IMR-90 (cell line): Measurements from ENCODE around the gene RGL1. TPM values are rescaled to one million over a fixed set of nuclear protein-coding genes. Genes with fewer than 3 reads are reported as not detected.

Source experiments
- ATAC-seq: fragments of 200-7000 bp; cut with Tn5 transposase; 2 replicates; pipeline ENCODE4 v1.9.1; 2020; ENCODE audit warnings: low read depth, mild to moderate bottlenecking, moderate library complexity
- BruUV-seq: library from RNA; stranded (reverse); fragments of 400-500 nt; replicated peaks from 2 replicates; lab custom pipeline; 2021; lab: Mats Ljungman, UMichigan
- CTCF ChIA-PET: fragments of 300-600 bp; formaldehyde crosslinking; extraction: SDS; loops from one replicate; lab custom pipeline; 2021; ENCODE audit warnings: antibody characterized with exemption; lab: Yijun Ruan, JAX
- POLR2A ChIA-PET: fragments of 300-600 bp; sonication (Branson Sonifier 250); formaldehyde crosslinking; loops from one replicate; lab custom pipeline; 2022; ENCODE audit warnings: antibody characterized with exemption; ENCODE audit not compliant: unreplicated experiment; lab: Charles Lee
- DNase-seq: peaks from one replicate; pipeline ENCODE4 v3.0.0; 2013
- H2AFZ ChIP-seq: replicated peaks from 2 replicates; pipeline ENCODE3; 2013; ENCODE audit warnings: low read length, mild to moderate bottlenecking; ENCODE audit not compliant: poor library complexity
- H2AK5ac ChIP-seq: 2 replicates; pipeline ENCODE4 v1.6.1; 2013; ENCODE audit warnings: low read depth, low read length, inconsistent platforms
- H2AK9ac ChIP-seq: replicated peaks from 2 replicates; pipeline ENCODE3; 2013; ENCODE audit warnings: mild to moderate bottlenecking, low read depth, low read length, moderate library complexity; ENCODE audit not compliant: poor library complexity
- H2BK120ac ChIP-seq: 2 replicates; pipeline ENCODE4 v1.6.1; 2013; ENCODE audit warnings: low read depth, low read length, inconsistent platforms
- H2BK15ac ChIP-seq: 3 replicates; pipeline ENCODE4 v1.6.1; 2013; ENCODE audit warnings: low read depth, low read length, inconsistent platforms
- H2BK20ac ChIP-seq: 2 replicates; pipeline ENCODE4 v1.6.1; 2013; ENCODE audit warnings: low read depth, mild to moderate bottlenecking, inconsistent platforms, low read length, moderate library complexity
- H2BK5ac ChIP-seq: 2 replicates; pipeline ENCODE4 v1.6.1; 2013; ENCODE audit warnings: mild to moderate bottlenecking, low read depth, low read length, inconsistent platforms; ENCODE audit not compliant: poor library complexity, severe bottlenecking
- H3K14ac ChIP-seq: replicated peaks from 2 replicates; pipeline ENCODE4 v1.6.1; 2013; ENCODE audit warnings: low read depth, low read length, inconsistent platforms
- H3K18ac ChIP-seq: 2 replicates; pipeline ENCODE4 v1.6.1; 2013; ENCODE audit warnings: low read depth, low read length, control low read depth
- H3K23ac ChIP-seq: 2 replicates; pipeline ENCODE4 v1.6.1; 2013; ENCODE audit warnings: low read depth, low read length, inconsistent platforms
- H3K27ac ChIP-seq: 2 replicates; pipeline ENCODE4 v1.5.1; 2013; ENCODE audit warnings: mild to moderate bottlenecking, control low read depth, low read length; ENCODE audit not compliant: insufficient read depth
- H3K27me3 ChIP-seq: 2 replicates; pipeline ENCODE4 v1.6.1; 2013; ENCODE audit warnings: low read length; ENCODE audit not compliant: control insufficient read depth, insufficient read depth
- H3K36me3 ChIP-seq: 2 replicates; pipeline ENCODE4 v1.6.1; 2013; ENCODE audit warnings: low read length, mixed read lengths; ENCODE audit not compliant: control insufficient read depth, insufficient read depth
- H3K4ac ChIP-seq: 2 replicates; pipeline ENCODE4 v1.6.1; 2013; ENCODE audit warnings: low read depth, low read length, inconsistent platforms
- H3K4me1 ChIP-seq: 2 replicates; pipeline ENCODE4 v1.6.1; 2013; ENCODE audit warnings: low read length, mixed read lengths; ENCODE audit not compliant: control insufficient read depth, insufficient read depth
- H3K4me2 ChIP-seq: 2 replicates; pipeline ENCODE4 v1.6.1; 2013; ENCODE audit warnings: low read depth, mild to moderate bottlenecking, control low read depth, low read length, moderate library complexity
- H3K4me3 ChIP-seq: 2 replicates; pipeline ENCODE4 v1.5.1; 2013; ENCODE audit warnings: low read depth, mild to moderate bottlenecking, control low read depth, low read length, moderate library complexity; ENCODE audit not compliant: insufficient read depth
- H3K56ac ChIP-seq: 2 replicates; pipeline ENCODE4 v1.6.1; 2013; ENCODE audit warnings: low read length, inconsistent platforms; ENCODE audit not compliant: insufficient read depth; ENCODE audit errors: extremely low read depth
- H3K79me1 ChIP-seq, 2 experiments: 2 replicates each; pipeline ENCODE4 v1.6.1; 2013; ENCODE audit warnings: low read length in 2 of 2, inconsistent platforms in 1 of 2, low read depth in 1 of 2
- H3K9ac ChIP-seq: 2 replicates; pipeline ENCODE4 v1.6.1; 2013; ENCODE audit warnings: low read depth, low read length, control low read depth
- H3K9me1 ChIP-seq: 2 replicates; pipeline ENCODE4 v1.6.1; 2013; ENCODE audit warnings: low read length, inconsistent platforms; ENCODE audit not compliant: insufficient read depth
- H3K9me3 ChIP-seq: 2 replicates; pipeline ENCODE4 v1.6.1; 2013; ENCODE audit warnings: low read length; ENCODE audit not compliant: control insufficient read depth, insufficient read depth
- H4K20me1 ChIP-seq: 2 replicates; pipeline ENCODE4 v1.6.1; 2013; ENCODE audit warnings: low read length, inconsistent platforms; ENCODE audit not compliant: insufficient read depth
- H4K5ac ChIP-seq: 2 replicates; pipeline ENCODE4 v1.6.1; 2013; ENCODE audit warnings: mild to moderate bottlenecking, low read depth, low read length, control low read depth
- H4K8ac ChIP-seq, 2 experiments: 2 replicates each; pipeline ENCODE4 v1.6.1; 2013; ENCODE audit warnings: low read depth in 2 of 2, low read length in 2 of 2, control low read depth in 1 of 2, inconsistent platforms in 1 of 2
- H4K91ac ChIP-seq: 2 replicates; pipeline ENCODE4 v1.6.1; 2013; ENCODE audit warnings: low read depth, low read length, inconsistent platforms; ENCODE audit not compliant: insufficient read depth
- ELK1 ChIP-seq: fragments of 150-350 bp; IDR thresholded peaks from 2 replicates; pipeline ENCODE4 v1.6.1; 2016; ENCODE audit warnings: low read depth, mild to moderate bottlenecking, low read length, moderate library complexity, borderline replicate concordance
- MXI1 ChIP-seq: IDR thresholded peaks from 2 replicates; pipeline ENCODE4 v1.6.1; 2012; ENCODE audit warnings: low read depth, mild to moderate bottlenecking, low read length, moderate library complexity, borderline replicate concordance
- NFE2L2 ChIP-seq: fragments of 150-350 bp; IDR thresholded peaks from 2 replicates; pipeline ENCODE4 v1.6.1; 2016; ENCODE audit warnings: low read depth, mild to moderate bottlenecking, low read length
- RFX5 ChIP-seq: IDR thresholded peaks from 2 replicates; pipeline ENCODE4 v1.8.0; 2012; ENCODE audit warnings: low read depth, mild to moderate bottlenecking, low read length, moderate library complexity
- WGBS, 2 experiments: methylation state at CpG; one replicate each; pipeline versions ENCODE4 v1.1.5 to v1.1.7; 2013; ENCODE audit warnings: missing lambda C conversion rate in 2 of 2; ENCODE audit not compliant: insufficient read length in 1 of 2; ENCODE audit errors: extremely low coverage in 2 of 2; 5-methylcytosine and 5-hydroxymethylcytosine counted together
- dilution Hi-C: fragments of 300-500 bp; cut with HindIII; formaldehyde crosslinking; loops from one replicate; pipeline ENCODE4 v1.14.3; 2018; ENCODE audit warnings: low sequenced_read_pairs; ENCODE audit not compliant: unreplicated experiment
- in situ Hi-C: fragments of 300-500 bp; cut with MboI; formaldehyde crosslinking; loops from 3 replicates; pipeline ENCODE4 v1.14.3; 2019; ENCODE audit warnings: low sequenced_read_pairs, inconsistent platforms, mixed read lengths
- intact Hi-C: fragments of 100-400 bp; cut with micrococcal nuclease; formaldehyde crosslinking; loops from 2 replicates; pipeline ENCODE4 v1.10.0; 2022
- polyA plus RNA-seq, 3 experiments: library from polyadenylated mRNA; depleted of rRNA; stranded (reverse); fragments of >200 nt; gene quantifications; 2 replicates each; pipeline ENCODE4 v1.2.3, GENCODE V29; 2012; ENCODE audit warnings: low replicate concordance in 1 of 3
- total RNA-seq: library from RNA; depleted of rRNA; stranded (reverse); fragments of >200 nt; gene quantifications from 2 replicates; pipeline ENCODE4 v1.2.3, GENCODE V29; 2012
- TF ChIP-seq, protein P1 (sequence below): fragments of 150-350 bp; IDR thresholded peaks from 2 replicates; pipeline ENCODE4 v1.6.1; 2017; ENCODE audit warnings: mild to moderate bottlenecking, antibody characterized with exemption, low read length, low read depth

Gene RGL1
- total and polyA plus RNA-seq, 2 of the 4 experiments (the other 2 are of a cell fraction): 4.7 to 7.5 TPM

DNA sequence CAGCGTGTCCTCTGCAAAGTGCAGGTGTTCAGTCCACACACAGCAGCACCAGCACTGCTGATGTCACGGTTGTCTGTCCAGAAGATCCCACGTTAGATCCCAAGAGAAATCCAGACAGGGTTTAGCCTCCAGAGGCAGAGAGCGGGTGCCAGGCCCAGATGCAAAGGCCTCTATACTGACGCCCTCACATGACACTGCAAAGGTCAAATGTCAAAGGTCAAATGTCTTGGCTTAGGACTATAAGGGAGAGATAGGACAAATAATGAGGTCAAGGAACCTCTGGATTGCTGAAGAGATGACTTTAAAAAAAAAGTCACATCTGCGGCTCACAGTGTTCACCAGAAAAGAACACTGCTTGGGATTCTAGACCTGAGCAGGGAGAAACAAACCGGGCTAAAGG is 131.1 kb downstream of the RGL1 start:
- CTCF ChIA-PET: no interaction called here
- Histone ChIP-seq H3K14ac (no peak overlapping the region), H3K18ac (no peak overlapping the region), H3K27ac (no peak overlapping the region), H3K9ac (no peak overlapping the region), H3K56ac (no peak overlapping the region), H3K23ac (no peak overlapping the region), H2BK120ac (no peak overlapping the region), H4K5ac (no peak overlapping the region), H2BK20ac (no peak overlapping the region), H3K36me3 (no peaks in the 10 kb centered on the region), H3K9me1 (peaks cover 4% of the 10 kb centered on the region), H2BK5ac (no peak overlapping the region), H3K4me3 (no peak overlapping the region), H4K20me1 (no peaks in the 10 kb centered on the region), H3K4ac (no peak overlapping the region), H2AK9ac (no peak overlapping the region), H2AK5ac (no peak overlapping the region), H2AFZ (no peak overlapping the region), H2BK15ac (no peak overlapping the region), H4K8ac (no peak overlapping the region), H3K79me1 (no peaks in the 10 kb centered on the region), H4K91ac (no peak overlapping the region), H3K4me2 (no peak overlapping the region), H3K4me1 (peaks cover 3% of the 10 kb centered on the region), H3K9me3 (no peaks in the 10 kb centered on the region), H3K27me3 (no peaks in the 10 kb centered on the region)
- in situ Hi-C loops (no loop called here), dilution Hi-C loops (no loop called here), intact Hi-C loops (no loop called here)
- ATAC-seq (no peak), DNase-seq (no peak)
- 88% methylated on average over 5 of the region's 7 CpGs; no CpG with 5 or more reads in 1 of the 2 experiments for WGBS, 2 experiments
- no TSS peak for BruUV-seq
- TF ChIP-seq NFE2L2 (no peak), MXI1 (no peak), RFX5 (no peak), ELK1 (no peak)
- TF ChIP-seq, protein P1, sequence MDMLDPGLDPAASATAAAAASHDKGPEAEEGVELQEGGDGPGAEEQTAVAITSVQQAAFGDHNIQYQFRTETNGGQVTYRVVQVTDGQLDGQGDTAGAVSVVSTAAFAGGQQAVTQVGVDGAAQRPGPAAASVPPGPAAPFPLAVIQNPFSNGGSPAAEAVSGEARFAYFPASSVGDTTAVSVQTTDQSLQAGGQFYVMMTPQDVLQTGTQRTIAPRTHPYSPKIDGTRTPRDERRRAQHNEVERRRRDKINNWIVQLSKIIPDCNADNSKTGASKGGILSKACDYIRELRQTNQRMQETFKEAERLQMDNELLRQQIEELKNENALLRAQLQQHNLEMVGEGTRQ: no peak
- POLR2A ChIA-PET: no interaction called here
